Activated CD4-positive, alpha-beta T cell treated with anti-CD3 and anti-CD28 coated beads, Interleukin-2, amount 50 U/mL, for 4 hours (primary cell): ENCODE results near the gene MAP3K7.
"Not testable (repeated sequence)": the region's sequence is repeated elsewhere in the genome, so short reads cannot be mapped to it uniquely, and the experiment has no call there.

Source experiments
- DNase-seq, 2 experiments: peaks; one replicate each; pipeline ENCODE4 v3.0.0-alpha.2; 2020

Gene MAP3K7

GRCh38 chr6:90575267-90575666 lies 11.6 kb downstream of the MAP3K7 start:
- no peak for DNase-seq

- DNase-seq: no peak
Observed at GRCh38 chr6:90574610-90575009, 12.3 kb downstream of the MAP3K7 start.

GRCh38 chr6:90573624-90574023 lies 13.2 kb downstream of the MAP3K7 start:
- no peak for DNase-seq

- DNase-seq: no peak
Observed at GRCh38 chr6:90572856-90573255, 14.0 kb downstream of the MAP3K7 start.

DNA sequence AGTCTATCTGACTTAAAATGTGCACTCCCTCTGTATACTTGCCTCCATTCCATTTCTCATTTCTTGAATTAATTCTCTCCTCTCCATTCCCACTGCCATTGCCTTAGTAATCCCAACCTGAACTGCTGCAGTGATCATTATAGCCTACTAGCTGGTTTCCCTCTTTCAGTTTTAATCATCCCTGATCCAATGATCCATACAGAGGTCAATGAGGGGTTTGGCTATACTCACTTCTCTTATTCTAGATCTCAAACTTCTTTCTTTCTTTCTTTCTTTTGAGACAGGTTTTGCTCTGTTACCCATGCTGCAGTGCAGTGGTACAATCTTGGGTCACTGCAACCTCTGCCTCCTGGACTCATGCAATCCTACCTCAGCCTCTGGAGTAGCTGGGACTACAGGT lies 17.6 kb downstream of the MAP3K7 start:
- DNase-seq: no peak

GRCh38 chr6:90567682-90568081 lies 19.2 kb downstream of the MAP3K7 start:
- DNase-seq: not testable (repeated sequence)

DNA sequence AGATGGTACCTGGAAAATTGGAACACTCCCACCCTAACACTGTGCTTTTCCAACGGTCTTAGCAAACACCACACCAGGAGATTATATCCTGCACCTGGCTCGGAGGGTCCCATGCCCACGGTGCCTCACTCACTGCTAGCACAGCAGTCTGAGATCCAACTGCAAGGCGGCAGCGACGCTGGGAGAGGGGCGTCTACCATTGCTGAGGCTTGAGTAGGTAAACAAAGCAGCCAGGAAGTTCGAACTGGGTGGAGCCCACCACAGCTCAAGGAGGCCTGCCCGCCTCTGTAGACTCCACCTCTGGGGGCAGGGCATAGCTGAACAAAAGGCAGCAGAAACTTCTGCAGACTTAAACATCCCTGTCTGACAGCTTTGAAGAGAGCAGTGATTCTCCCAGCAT lies 24.5 kb downstream of the MAP3K7 start:
- DNase-seq: peak in 1 of 2 experiments; percentile 2

DNA sequence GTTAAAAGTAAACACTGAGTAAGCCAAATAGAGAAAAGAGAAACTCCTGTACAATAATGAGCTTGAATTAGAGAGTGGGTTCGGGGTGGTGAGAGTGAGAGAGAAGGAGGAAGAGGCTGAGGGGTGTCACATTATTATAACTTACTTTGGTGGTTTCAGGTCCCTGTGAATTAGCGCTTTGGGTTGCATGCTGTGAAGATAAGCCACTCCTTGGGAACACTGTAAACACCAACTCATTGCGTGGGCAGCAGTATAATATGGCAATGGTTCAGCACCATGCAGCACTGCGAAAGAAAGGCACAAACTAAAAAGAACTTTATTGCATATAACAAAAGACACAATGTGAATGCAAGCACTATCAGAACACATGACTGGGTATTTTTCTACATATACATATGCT lies 26.9 kb downstream of the MAP3K7 start:
- DNase-seq: no peak

- DNase-seq: no peak
Observed at GRCh38 chr6:90557006-90557405, 29.9 kb downstream of the MAP3K7 start.

DNA sequence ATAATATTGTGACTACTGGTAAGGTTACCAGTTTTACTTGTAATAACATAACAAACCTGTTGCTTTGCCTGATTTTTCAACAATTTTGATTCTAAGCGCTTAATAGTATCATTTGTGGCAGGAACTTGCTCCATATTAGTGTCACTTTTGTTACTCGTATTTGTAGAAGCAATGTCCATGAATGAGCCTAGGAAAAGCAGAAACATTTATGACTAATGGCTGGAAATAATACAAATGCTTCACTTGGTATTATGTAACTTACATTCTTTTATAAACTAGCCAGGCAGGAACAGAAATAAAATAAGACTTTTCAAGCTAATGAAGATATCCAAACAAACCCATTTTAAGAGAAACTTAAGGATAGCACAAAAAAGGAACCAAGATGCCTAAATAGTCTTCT lies 38.9 kb downstream of the MAP3K7 start:
- no peak for DNase-seq

DNA sequence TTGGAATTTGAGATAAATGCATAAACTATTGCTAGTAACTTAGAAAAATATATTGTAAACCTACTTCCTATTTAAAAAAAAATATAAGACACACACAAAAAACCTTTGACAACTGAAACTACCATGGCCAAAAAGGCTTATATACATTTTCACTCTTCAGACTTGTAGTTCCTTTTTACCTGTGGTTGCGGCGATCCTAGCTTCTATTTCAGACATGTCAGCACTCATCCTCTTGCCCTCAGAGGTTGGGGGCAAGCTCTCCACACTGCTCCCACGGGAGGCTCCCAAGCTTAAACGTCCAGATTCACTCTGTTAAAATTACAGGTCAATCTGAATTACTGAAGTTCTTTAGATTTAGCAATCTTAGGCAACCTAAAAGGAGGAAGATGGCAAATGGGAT lies 39.8 kb downstream of the MAP3K7 start:
- DNase-seq: no peak

- no peak for DNase-seq
Observed at GRCh38 chr6:90545448-90545847, 41.4 kb downstream of the MAP3K7 start.

GRCh38 chr6:90544741-90545140 lies 42.1 kb downstream of the MAP3K7 start:
- no peak for DNase-seq

GRCh38 chr6:90544081-90544480 lies 42.8 kb downstream of the MAP3K7 start:
- no peak for DNase-seq

GRCh38 chr6:90541221-90541620 lies 45.7 kb downstream of the MAP3K7 start:
- no peak for DNase-seq

DNA sequence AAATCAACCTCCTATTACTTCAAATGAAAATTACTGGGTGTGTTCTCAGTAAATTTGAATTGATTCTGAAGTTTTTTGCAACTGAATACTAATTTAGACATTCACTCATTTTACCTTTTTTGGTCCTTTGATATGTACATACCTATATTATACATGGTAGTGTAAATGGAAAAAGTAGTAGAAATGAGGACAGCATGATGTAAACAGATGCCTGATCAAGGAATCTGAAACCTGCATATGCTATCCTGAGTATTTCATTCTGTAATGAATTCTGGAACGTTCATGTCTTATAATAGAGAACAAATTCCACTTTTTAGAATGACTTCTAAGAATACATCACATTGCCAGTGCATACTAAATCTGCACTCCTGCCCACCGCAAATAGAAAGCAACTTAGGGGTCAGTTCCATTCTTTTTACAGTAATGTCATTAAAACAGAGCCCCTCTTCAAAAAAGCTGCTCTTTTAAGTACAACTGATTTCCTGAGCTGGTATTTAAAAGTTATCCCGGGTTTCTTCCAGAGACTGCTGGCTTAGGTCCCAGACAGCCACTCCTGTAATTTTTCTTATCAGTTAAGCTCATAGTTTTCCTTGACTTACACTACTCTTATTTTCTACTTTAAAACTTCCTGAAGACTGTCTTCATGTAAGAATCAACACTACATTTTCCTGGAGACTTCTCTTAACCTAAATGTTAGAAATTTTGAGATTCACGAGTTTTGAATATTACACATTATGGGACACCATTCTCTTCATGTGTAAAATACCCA lies 48.4 kb downstream of the MAP3K7 start:
- DNase-seq: no peak

- no peak for DNase-seq
Observed at GRCh38 chr6:90537723-90538258, 49.1 kb downstream of the MAP3K7 start.

- DNase-seq: no peak
Observed at GRCh38 chr6:90537027-90537426, 49.8 kb downstream of the MAP3K7 start.

DNA sequence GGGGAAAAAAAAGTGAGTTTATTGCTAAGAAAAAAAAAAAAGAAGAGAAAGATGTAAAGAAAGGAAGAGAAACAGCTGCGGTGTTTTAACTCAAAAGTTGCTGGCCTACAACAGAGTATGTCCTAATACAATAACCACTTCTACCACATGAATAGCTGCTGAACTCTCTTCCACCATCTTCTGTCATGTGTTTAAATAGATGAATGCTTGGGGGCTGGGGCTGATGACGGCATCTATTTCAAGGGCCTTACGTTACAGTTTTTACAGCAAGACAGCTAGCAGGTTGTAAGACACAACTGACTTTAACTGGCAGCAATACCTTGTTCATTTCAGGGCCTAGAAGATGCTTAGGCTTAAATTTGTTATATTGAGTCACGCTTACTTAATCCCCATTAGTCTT lies 50.4 kb downstream of the MAP3K7 start:
- no peak for DNase-seq

DNA sequence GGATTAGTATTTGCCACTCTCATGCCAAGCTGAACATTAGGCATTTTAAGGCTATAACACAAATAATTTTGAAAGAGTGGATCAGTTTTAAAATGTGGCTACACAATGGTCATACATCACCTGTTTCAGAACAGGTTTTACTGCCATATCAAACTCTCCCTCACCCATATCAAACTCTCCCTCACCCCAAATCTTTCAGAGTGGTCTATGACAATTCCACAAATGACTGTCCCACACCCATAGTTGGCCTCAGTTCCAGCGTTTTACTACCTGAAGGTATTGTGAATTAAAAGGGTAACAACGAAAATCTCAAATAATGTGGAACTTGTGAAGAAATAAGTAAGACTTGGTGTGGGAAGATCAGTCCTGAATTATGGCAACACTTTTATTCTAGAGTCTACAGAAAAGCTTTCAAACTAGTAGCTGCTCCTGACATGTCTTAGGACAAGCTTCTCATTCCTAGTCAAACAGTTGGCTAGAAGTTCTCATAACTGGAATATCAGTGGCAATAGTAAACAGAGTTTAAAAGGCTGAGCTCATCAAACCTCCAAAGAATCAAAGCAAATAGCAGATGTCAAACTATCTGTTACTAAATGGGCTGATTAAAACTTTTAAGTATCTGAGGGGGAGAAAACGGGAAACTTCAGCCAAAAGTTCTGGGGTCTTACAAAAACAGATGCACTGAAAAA lies 52.4 kb downstream of the MAP3K7 start:
- DNase-seq: no peak

DNA sequence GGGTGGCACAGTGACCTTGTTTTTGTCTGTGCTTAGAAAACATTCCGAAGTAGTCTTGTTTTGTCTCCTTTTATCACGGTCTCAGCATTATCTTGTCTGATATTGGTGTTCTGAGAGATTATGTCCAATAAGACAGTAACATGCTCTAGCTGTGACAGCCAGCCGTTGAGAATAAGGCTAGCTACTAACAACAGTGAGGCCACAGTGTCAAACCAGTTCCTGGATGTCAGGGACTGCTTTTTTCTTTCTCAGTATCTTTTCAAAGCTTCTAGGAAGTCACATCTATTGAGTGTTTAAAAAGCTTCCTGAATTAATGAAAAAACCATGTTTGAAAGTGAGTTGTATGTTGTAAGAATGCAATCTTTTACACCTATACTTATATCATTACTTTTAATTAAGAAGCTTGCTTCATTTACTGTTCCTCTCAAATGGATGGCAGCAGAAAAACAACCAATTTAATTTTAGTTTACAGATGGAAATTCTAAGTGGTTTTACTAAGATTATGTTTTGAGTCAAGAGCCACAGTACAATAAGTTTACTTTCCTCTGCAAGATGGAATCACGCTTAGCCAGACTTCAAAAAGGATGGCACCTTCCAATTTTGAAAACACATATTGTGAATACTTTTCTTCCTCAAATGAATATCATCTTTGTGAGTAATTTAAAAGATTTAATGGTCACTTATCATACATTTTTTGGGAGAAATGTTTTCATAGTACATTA lies 53.1 kb downstream of the MAP3K7 start:
- no peak for DNase-seq

DNA sequence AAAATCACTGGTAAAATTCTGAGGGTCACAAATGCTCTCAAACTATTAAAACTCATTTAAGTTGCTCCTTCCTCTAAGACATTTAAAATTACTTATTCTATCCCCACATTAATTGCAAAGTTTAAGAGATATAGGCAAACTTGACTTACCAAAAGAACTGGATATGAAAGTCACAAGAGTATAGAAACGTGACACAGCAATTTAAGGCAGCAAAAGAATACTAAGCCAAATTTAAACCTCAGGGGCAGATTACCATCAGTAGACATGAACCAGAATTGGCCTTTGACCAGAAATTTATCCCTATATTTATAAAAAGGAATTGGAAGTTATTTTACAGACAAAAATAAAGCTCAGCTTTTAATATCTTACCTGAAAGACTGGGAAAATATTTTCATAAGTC lies 56.0 kb downstream of the MAP3K7 start:
- DNase-seq: no peak

DNA sequence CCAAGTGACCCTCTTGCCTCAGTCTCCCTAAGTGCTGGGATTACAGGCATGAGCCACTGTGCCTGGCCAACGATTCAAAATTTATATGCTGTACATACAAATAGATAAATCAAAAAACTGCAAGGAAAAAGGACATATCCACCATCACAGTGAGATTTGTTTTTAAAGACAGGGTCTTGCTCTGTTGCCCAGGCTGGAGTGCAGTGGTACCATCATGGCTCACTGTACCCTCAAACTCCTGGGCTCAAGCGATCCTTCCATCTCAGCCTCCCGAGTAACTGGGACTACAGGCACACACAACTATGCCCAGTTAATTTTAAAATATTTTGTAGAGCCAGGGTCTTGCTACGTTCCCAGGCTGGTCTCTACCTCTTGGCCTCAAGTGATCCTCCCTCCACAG lies 61.5 kb downstream of the MAP3K7 start:
- DNase-seq: no peak
